ENCODE results near the gene KCNJ6.

GRCh38 chr21:37699024-37699775 lies 217.1 kb downstream of the KCNJ6 start:
- TF ChIP-seq CTCF (IDR thresholded peaks at IDR 0.05; ENCODE audit: poor library complexity) (no peak), EZH2 (IDR thresholded peaks at IDR 0.05; ENCODE audit: borderline replicate concordance) (no peak), EZH2phosphoT487 (IDR thresholded peaks at IDR 0.05; ENCODE audit: low read depth, severe bottlenecking, unreplicated experiment) (no peak)

All from hepatocyte (in vitro differentiated cells).